Mammary epithelial cell (primary cell): ENCODE data around the gene GALNTL6.

Experiments used
- EZH2 ChIP-seq: IDR thresholded peaks from 2 replicates; pipeline ENCODE4 v1.6.1; 2012; ENCODE audit warnings: low read length, inconsistent platforms, borderline replicate concordance
- TF ChIP-seq, protein P1 (sequence below), 2 donors: IDR thresholded peaks in 1 of 2; conservative IDR thresholded peaks in 1 of 2; 2 replicates each; pipeline ENCODE4 v1.5.1; 2011 to 2012; ENCODE audit warnings: inconsistent platforms in 2 of 2, low read length in 2 of 2, mild to moderate bottlenecking in 2 of 2, control low read depth in 1 of 2, low read depth in 1 of 2; ENCODE audit not compliant: insufficient read depth in 1 of 2; ENCODE audit errors: extremely low read depth in 1 of 2

DNA sequence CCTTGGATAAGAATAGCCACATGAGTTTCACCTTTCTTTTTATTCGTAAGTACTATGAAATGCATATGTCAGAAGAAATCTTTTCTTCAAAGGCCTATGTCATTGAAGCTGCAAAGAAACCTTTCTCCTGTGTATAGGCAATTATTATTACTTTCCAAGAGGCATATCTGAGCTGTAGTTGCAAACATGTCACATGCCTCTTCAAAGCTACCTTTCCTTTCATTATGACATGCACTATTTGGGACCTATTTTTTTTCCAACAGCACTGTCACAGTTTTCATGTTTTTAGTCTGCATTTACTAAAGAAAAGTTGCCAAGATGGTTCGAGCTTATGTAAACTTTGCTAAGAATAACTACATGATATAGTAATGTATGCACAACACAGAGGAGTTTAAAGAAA lies 806.6 kb downstream of the GALNTL6 start:
- TF ChIP-seq, protein P1, sequence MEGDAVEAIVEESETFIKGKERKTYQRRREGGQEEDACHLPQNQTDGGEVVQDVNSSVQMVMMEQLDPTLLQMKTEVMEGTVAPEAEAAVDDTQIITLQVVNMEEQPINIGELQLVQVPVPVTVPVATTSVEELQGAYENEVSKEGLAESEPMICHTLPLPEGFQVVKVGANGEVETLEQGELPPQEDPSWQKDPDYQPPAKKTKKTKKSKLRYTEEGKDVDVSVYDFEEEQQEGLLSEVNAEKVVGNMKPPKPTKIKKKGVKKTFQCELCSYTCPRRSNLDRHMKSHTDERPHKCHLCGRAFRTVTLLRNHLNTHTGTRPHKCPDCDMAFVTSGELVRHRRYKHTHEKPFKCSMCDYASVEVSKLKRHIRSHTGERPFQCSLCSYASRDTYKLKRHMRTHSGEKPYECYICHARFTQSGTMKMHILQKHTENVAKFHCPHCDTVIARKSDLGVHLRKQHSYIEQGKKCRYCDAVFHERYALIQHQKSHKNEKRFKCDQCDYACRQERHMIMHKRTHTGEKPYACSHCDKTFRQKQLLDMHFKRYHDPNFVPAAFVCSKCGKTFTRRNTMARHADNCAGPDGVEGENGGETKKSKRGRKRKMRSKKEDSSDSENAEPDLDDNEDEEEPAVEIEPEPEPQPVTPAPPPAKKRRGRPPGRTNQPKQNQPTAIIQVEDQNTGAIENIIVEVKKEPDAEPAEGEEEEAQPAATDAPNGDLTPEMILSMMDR (conservative IDR thresholded peaks at IDR 0.05 in 1 of 2, IDR thresholded peaks at IDR 0.05 in 1 of 2; ENCODE audit: extremely low read depth in 1 of 2, insufficient read depth in 1 of 2, low read depth in 1 of 2, low read length in 2 of 2), result no peak
- TF ChIP-seq EZH2, result no peak
